Omental fat pad (tissue), 4 donors: ENCODE data around the gene NOC2L. TPM values are rescaled to one million over a fixed set of nuclear protein-coding genes. Genes with fewer than 3 reads are reported as not detected.
A peak's percentile ranks its signal among the peaks of the same experiment; 100 is the strongest.

Experiments
- ATAC-seq: fragments of 150-250 bp; one replicate; pipeline ENCODE4 v1.9.1; 2016; ENCODE audit warnings: mild to moderate bottlenecking, moderate library complexity; ENCODE audit not compliant: low FRiP score
- DNase-seq: peaks from one replicate; pipeline ENCODE4 v3.0.0-alpha.2; 2019; ENCODE audit warnings: low spot score
- total RNA-seq, 4 donors: library from RNA; depleted of rRNA; stranded (reverse); fragments of >200 nt; gene quantifications; one replicate each; pipeline ENCODE4 v1.1.0, GENCODE V29; 2016
- TF ChIP-seq, protein P1 (sequence below), 3 donors: fragments of 450-650 bp; IDR thresholded peaks; one replicate each; pipeline ENCODE4 v1.5.1; 2016 to 2017; ENCODE audit warnings: antibody characterized with exemption in 3 of 3, mild to moderate bottlenecking in 3 of 3, moderate library complexity in 2 of 3

The NOC2L gene
- total RNA-seq, 4 donors from 2014 or later, result 29.2 to 63.5 (median 31.3) TPM

DNA sequence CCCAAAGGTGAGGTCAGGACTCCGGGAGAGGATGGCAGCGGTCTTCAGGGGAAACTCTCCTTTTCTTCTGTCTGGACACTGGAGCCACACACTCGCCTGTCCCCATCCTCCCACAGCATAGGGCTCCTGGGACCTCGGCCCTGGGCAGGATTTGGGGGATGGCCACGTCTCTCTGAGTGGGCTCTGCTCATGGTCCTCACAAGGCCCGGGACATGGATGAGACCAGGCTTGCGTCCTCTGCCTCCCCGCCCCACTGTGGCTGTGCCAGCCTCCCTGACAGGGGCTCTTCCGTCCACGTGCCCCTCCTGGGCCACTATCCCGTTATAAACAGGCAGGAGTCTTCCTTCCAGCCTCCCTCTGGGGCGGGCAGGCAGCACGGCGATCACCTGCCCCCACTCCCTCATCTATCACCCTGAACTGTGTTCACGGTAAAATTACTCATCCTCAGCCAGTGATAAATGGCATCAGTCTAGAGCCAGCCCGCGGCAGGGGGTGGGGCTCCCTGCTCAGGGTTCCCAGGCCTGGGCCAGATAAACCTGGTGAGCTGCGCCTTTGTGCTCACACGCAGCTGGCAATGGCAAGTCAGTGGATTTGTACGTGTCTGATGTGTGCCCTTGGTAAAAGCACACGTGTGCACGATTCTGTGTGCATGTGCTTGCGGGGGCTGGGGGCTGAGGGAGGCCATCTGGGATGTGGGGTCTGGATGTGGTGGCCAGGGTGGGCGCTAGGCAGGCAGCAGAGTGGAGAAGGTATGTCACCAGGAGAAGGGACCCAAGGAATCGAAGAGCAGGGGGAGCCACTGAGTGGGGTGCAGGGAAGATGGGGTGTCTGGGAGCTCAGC is 48.0 kb downstream of the NOC2L start:
- TF ChIP-seq, protein P1, sequence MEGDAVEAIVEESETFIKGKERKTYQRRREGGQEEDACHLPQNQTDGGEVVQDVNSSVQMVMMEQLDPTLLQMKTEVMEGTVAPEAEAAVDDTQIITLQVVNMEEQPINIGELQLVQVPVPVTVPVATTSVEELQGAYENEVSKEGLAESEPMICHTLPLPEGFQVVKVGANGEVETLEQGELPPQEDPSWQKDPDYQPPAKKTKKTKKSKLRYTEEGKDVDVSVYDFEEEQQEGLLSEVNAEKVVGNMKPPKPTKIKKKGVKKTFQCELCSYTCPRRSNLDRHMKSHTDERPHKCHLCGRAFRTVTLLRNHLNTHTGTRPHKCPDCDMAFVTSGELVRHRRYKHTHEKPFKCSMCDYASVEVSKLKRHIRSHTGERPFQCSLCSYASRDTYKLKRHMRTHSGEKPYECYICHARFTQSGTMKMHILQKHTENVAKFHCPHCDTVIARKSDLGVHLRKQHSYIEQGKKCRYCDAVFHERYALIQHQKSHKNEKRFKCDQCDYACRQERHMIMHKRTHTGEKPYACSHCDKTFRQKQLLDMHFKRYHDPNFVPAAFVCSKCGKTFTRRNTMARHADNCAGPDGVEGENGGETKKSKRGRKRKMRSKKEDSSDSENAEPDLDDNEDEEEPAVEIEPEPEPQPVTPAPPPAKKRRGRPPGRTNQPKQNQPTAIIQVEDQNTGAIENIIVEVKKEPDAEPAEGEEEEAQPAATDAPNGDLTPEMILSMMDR (IDR thresholded peaks at IDR 0.05), result no peak
- DNase-seq, result peak; percentile 22
- ATAC-seq, result peak; percentile 87

DNA sequence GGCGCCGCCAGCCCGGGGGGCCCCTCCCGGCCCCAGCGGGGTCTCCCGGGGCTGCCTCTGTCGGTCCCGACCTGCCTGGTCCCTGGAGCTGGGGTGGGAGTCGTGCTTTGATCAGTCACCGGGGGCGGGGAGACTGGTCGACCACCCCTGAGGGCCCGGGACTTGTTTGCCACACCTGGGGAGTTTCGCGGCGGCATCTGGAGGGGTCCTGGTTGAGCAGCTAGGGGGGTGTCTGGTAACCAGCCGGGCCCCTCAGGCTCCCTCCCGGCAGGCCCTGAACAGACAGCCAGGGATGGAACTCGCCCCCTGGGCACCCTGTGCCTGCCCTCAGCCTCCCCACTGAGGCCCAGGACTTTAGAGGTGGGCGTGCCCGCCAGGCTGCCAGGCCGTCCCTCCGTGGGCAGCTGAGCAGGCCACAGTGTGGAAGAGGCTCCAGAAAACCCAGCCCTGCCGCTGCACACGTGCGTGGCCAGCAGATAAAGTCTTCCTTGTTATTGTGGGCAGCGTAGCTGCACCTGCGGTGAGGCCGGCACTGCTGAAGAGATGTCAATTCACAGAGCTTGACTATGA is 48.7 kb downstream of the NOC2L start:
- TF ChIP-seq, protein P1 (IDR thresholded peaks at IDR 0.05), result no peak
- DNase-seq, result peak; percentile 21
- peak; percentile 47 for ATAC-seq

DNA sequence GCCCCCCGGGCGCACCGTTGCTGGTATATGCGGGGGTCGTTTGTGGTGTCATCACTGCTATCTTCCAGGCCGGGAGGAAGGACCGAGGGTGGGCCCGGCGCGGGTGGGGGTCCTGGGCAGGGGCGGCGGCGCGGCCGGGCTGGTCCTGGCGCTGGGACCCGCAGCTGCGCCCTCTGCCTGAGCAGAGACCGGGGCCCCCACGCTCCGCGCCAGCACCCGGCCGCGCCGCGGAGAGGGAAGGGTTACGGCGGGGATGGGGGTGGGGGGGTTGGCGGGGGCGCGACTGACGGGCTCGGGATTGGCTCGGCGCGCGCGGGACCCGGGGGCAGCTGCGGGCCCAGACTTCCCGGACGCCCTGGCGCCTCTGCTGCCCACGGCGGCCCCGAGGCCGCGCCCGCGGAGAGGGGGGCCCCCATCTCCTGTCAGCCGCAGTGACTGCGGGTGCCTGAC is 49.2 kb downstream of the NOC2L start:
- DNase-seq, result peak; percentile 19
- TF ChIP-seq, protein P1 (IDR thresholded peaks at IDR 0.05), result no peak
- peak; percentile 19 for ATAC-seq

DNA sequence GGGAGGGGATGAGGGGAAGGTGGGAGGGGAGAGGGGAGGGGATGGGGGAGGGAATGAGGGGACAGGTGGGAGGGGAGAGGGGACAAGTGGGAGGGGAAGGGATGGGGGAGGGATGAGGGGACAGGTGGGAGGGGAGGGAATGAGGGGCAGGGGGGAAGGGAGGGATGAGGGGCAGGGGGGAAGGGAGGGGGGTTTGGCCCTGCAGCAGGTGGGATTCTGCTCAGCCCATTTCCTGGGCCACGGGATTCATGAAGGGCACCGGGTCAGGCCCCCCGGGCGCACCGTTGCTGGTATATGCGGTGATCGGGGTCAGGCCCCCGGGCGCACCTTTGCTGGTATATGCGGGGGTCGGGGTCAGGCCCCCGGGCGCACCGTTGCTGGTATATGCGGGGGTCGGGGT is 50.4 kb downstream of the NOC2L start:
- DNase-seq, result no peak
- TF ChIP-seq, protein P1 (IDR thresholded peaks at IDR 0.05), result no peak
- ATAC-seq, result no peak

DNA sequence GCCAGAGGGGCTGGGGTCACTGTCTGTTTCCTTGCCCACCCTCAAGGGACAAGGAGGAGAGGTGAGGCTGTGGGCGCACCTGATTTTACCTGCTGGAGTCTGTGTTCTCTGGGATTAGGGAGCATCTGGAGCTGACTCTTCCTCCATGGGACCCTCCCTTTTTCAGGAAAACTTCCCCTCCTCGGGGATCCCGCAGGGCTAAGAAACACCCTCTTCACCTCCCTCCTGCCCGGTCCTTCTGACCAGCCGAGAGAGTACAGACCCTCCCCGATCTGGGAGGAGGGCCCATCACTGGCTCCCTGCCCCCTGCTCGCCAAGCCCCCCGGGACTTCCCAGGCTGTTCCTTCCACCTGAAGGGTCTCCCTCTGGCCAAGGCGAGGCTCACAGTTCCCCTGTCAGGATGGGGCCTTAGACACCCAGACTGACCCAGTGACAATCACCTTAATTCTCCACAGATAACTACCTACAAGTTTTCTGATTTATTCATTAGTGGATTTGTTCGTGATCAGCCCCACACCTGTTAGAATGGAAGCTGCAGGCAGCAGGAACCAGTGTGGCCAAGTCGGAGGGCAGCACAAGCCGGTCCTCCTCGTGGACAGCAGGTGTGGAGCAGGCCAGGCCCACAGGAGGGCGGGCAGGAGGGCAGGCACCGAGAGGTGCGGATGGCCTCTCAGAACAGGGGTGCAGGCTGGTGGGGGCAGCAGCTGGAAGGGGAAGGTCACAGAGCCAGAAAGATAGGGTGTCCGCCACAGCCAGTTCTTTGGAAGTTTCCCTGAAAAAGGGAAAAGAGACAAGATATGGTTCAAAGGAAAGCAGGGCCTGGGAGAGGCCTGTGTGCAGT is 51.2 kb downstream of the NOC2L start:
- peak; percentile 11 for DNase-seq
- no peak for ATAC-seq
- TF ChIP-seq, protein P1 (IDR thresholded peaks at IDR 0.05), result no peak

DNA sequence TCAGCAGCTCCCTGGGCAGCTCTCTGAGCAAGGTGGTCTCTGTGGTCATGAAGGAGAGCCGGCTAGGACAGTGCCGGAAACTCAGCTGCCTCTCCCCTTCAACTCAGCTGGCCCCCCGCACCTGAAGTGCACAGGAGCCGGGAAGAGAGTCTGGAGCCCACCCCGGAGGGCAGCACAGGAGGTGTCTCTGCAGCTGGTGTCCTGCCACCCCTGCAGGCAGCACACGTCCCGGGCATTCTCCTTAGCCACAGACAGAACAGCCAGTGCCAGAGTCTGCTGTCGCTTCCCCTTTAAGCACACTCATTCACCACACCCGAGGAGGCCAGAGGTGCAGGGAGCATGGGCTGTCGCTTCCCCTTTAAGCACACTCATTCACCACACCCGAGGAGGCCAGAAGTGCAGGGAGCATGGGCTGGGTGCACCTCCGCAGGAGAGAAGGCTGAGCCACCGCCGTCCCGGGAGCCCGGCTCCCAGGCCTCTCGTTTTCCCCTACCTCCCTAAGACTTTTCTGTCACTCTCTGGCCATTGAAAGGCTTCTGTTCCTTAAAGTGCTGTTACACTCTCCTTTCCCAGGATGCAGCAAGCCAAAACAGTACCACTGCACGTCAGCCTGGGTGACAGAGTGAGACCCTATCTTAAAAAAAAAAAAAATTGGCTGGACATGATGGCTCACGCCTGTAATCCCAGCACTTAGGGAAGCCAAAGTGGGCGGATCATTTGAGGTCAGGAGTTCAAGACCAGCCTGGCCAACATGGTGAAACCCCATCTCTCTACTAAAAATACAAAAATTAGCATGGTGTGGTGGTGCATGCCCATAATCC is 52.2 kb downstream of the NOC2L start:
- peak; percentile 41 for ATAC-seq
- DNase-seq, result no peak
- TF ChIP-seq, protein P1 (IDR thresholded peaks at IDR 0.05), result no peak
